SU-DHL-6 (cell line): ENCODE data around the gene SLC26A9.
"Not testable (repeated sequence)": the region's sequence is repeated elsewhere in the genome, so short reads cannot be mapped to it uniquely, and the experiment has no call there.

ENCODE experiments used
- H2AFZ ChIP-seq: fragments of 200-600 bp; sonication (generic); 2 replicates; pipeline ENCODE4 v1.6.1; 2014; ENCODE audit warnings: low read depth, mild to moderate bottlenecking, moderate library complexity, mixed read lengths, antibody characterized with exemption, low read length; ENCODE audit not compliant: severe bottlenecking
- H3F3A ChIP-seq: fragments of 200-600 bp; shearing (Covaris generic); 2 replicates; pipeline ENCODE4 v1.6.0; 2016; ENCODE audit warnings: antibody characterized with exemption, mild to moderate bottlenecking; ENCODE audit not compliant: insufficient read depth
- H3K27ac ChIP-seq: fragments of 200-600 bp; sonication (generic); 2 replicates; pipeline ENCODE4 v1.5.1; 2016; ENCODE audit warnings: low read depth, mild to moderate bottlenecking, low read length, moderate library complexity, mixed read lengths
- H3K27me3 ChIP-seq: fragments of 200-600 bp; sonication (generic), shearing (Covaris generic); 2 replicates; pipeline ENCODE4 v1.6.0; 2014; ENCODE audit warnings: mild to moderate bottlenecking, low read length
- H3K36me3 ChIP-seq: fragments of 200-600 bp; sonication (generic); 2 replicates; pipeline ENCODE4 v1.6.1; 2014; ENCODE audit warnings: mild to moderate bottlenecking, low read length, mixed read lengths
- H3K4me2 ChIP-seq: fragments of 300-600, 200-600 bp; shearing (Covaris generic), sonication (generic); 2 replicates; pipeline ENCODE4 v1.6.0; 2014; ENCODE audit warnings: low read length, low read depth, mild to moderate bottlenecking; ENCODE audit not compliant: poor library complexity, severe bottlenecking
- H3K4me3 ChIP-seq: fragments of 200-600 bp; sonication (generic); 2 replicates; pipeline ENCODE4 v1.5.1; 2014; ENCODE audit warnings: antibody characterized with exemption, low read length, mild to moderate bottlenecking, mixed read lengths; ENCODE audit not compliant: insufficient read depth, poor library complexity, severe bottlenecking
- H3K79me2 ChIP-seq: fragments of 200-600 bp; sonication (generic); 2 replicates; pipeline ENCODE4 v1.6.1; 2014; ENCODE audit warnings: mild to moderate bottlenecking, low read length, moderate library complexity; ENCODE audit not compliant: insufficient read depth
- H3K9ac ChIP-seq: fragments of 200-600 bp; sonication (generic); 2 replicates; pipeline ENCODE4 v1.7.0; 2014; ENCODE audit warnings: mild to moderate bottlenecking, low read length
- H3K9me2 ChIP-seq: fragments of 200-600 bp; sonication (generic); replicated peaks from 2 replicates; pipeline ENCODE4 v1.6.1; 2014; ENCODE audit warnings: low read length; ENCODE audit not compliant: insufficient read depth
- H3K9me3 ChIP-seq: fragments of 200-600 bp; sonication (generic); 2 replicates; pipeline ENCODE4 v1.6.1; 2014; ENCODE audit warnings: low read length, mixed read lengths; ENCODE audit not compliant: insufficient read depth
- H4K20me1 ChIP-seq: fragments of 200-600 bp; sonication (generic); 2 replicates; pipeline ENCODE4 v1.6.1; 2014; ENCODE audit warnings: low read depth, mild to moderate bottlenecking, antibody characterized with exemption, low read length, moderate library complexity, mixed read lengths
- EZH2phosphoT487 ChIP-seq: fragments of 200-600 bp; sonication (generic), shearing (Covaris generic); conservative IDR thresholded peaks from 2 replicates; pipeline ENCODE4 v1.6.1; 2018; ENCODE audit warnings: mild to moderate bottlenecking, antibody characterized with exemption, low read length, moderate library complexity, mixed read lengths
- TF ChIP-seq, protein P1 (sequence below): fragments of 200-600 bp; sonication (generic); IDR thresholded peaks from one replicate; pipeline ENCODE4 v1.5.1; 2017; ENCODE audit warnings: antibody characterized with exemption, mild to moderate bottlenecking, low read length, moderate library complexity; ENCODE audit not compliant: insufficient read depth, poor library complexity, severe bottlenecking

The SLC26A9 gene

DNA sequence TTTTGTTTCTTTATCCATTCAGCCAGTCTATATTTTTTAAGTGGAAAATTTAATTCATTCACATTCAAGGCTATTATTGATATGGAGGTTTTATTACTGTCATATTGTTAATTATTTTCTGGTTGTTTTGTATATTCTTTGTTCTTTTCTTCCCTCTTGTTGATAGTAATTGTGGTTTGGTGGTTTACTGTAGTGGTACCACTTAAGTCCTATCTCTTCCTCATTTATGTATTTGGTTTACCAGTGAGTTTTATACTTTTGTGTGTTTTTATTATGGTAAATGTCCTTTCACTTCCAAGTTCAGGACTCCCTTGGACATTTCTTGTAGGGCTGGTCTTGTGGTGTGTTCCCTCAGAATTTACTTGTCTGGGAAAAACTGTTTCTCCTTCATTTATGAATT is 65.2 kb downstream of the SLC26A9 start:
- no peaks in the 10 kb centered on the region for H3K9me3 ChIP-seq
- no peaks in the 10 kb centered on the region for H3K36me3 ChIP-seq
- H4K20me1 ChIP-seq, result no peaks in the 10 kb centered on the region
- H3K79me2 ChIP-seq, result no peaks in the 10 kb centered on the region
- H3K4me3 ChIP-seq, result no peak overlapping the region
- H2AFZ ChIP-seq, result no peak overlapping the region
- H3K4me2 ChIP-seq, result no peak overlapping the region
- no peak for TF ChIP-seq EZH2phosphoT487
- TF ChIP-seq, protein P1, sequence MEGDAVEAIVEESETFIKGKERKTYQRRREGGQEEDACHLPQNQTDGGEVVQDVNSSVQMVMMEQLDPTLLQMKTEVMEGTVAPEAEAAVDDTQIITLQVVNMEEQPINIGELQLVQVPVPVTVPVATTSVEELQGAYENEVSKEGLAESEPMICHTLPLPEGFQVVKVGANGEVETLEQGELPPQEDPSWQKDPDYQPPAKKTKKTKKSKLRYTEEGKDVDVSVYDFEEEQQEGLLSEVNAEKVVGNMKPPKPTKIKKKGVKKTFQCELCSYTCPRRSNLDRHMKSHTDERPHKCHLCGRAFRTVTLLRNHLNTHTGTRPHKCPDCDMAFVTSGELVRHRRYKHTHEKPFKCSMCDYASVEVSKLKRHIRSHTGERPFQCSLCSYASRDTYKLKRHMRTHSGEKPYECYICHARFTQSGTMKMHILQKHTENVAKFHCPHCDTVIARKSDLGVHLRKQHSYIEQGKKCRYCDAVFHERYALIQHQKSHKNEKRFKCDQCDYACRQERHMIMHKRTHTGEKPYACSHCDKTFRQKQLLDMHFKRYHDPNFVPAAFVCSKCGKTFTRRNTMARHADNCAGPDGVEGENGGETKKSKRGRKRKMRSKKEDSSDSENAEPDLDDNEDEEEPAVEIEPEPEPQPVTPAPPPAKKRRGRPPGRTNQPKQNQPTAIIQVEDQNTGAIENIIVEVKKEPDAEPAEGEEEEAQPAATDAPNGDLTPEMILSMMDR, result no peak
- no peak overlapping the region for H3K9ac ChIP-seq
- no peaks in the 10 kb centered on the region for H3K27me3 ChIP-seq
- H3K9me2 ChIP-seq, result no peaks in the 10 kb centered on the region
- H3K27ac ChIP-seq, result no peak overlapping the region
- H3F3A ChIP-seq, result no peaks in the 10 kb centered on the region

DNA sequence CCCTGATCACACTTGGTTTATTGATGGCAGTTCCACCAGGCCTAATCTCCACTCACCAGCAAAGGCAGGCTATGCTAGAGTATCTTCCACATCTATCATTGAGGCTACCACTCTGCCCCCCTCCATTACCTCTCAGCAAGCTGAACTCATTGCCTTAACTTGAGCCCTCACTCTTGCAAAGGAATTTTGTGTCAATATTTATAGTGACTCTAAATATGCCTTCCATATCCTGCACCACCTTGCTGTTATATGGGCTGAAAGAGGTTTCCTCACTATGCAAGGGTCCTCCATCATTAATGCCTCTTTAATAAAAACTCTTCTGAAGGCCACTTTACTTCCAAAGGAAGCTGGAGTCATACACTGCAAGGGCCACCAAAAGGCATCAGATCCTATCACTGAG is 70.1 kb downstream of the SLC26A9 start:
- H3K9me2 ChIP-seq, H3K4me3 ChIP-seq, H4K20me1 ChIP-seq, H3K27ac ChIP-seq, H3K27me3 ChIP-seq, H3K36me3 ChIP-seq, H3K9me3 ChIP-seq, H3K79me2 ChIP-seq, H2AFZ ChIP-seq, H3K9ac ChIP-seq, H3K4me2 ChIP-seq, H3F3A ChIP-seq: not testable (repeated sequence)

DNA sequence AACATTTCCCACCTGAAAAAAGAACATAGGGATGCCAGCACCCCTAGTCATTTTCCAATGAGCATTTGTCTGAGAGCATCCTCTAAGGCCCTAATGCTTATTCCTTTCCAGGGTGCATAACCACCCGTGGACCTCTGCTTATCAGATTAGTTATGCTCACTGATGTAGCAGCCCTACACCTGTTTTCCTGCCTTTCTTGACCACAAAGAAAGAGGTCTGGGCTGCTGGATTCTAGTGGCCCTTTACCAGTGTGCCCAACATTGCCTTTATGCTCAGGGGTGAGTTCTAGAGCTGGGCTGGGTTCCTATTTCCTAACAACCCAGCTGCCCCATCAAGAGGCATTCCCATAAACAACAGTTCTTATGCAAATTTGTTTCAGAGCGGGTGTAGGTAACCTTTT is 73.0 kb downstream of the SLC26A9 start:
- Histone ChIP-seq H3K79me2 (no peaks in the 10 kb centered on the region), H3K27ac (no peak overlapping the region), H4K20me1 (no peaks in the 10 kb centered on the region), H2AFZ (no peak overlapping the region), H3K4me2 (no peak overlapping the region), H3K9ac (no peak overlapping the region), H3K9me3 (no peaks in the 10 kb centered on the region), H3F3A (no peaks in the 10 kb centered on the region), H3K36me3 (no peaks in the 10 kb centered on the region), H3K27me3 (no peaks in the 10 kb centered on the region), H3K4me3 (no peak overlapping the region), H3K9me2 (no peaks in the 10 kb centered on the region)
- no peak for TF ChIP-seq EZH2phosphoT487
- TF ChIP-seq, protein P1, result no peak
